ENCODE results near the gene KRT9. TPM values are rescaled to one million over a fixed set of nuclear protein-coding genes. Genes with fewer than 3 reads are reported as not detected.
A peak's percentile ranks its signal among the peaks of the same experiment; 100 is the strongest.
"Not testable (repeated sequence)": the region's sequence is repeated elsewhere in the genome, so short reads cannot be mapped to it uniquely, and the experiment has no call there.

Gene KRT9
- total RNA-seq: not detected

- no peak for DNase-seq (ENCODE audit: low spot score)
- Histone ChIP-seq H3K27me3 (replicated peaks; ENCODE audit: insufficient read depth) (no peaks in the 10 kb centered on the region), H3K4me3 (no peak within 1 kb of the TSS), H3K9me3 (no peaks in the 10 kb centered on the region), H3K36me3 (no peaks in the 10 kb centered on the region), H3K4me1 (replicated peaks) (no peaks in the 10 kb centered on the region), H3K27ac (no peak within 1 kb of the TSS)
- TF ChIP-seq CTCF (IDR thresholded peaks at IDR 0.05) (no peak), POLR2A (IDR thresholded peaks at IDR 0.05) (no peak), POLR2AphosphoS5 (IDR thresholded peaks at IDR 0.05) (no peak)
- intact Hi-C loops (cut with DNase I): no loop called here
- WGBS: 63% methylated on average over 24 of the region's 24 CpGs
These were observed at the start of gene KRT9 for GRCh38 chr17:41571561-41572434. Gene KRT9 (minus strand): TSS chr17:41572059. CDS start chr17:41571992, 67 bp downstream.

GRCh38 chr17:41621435-41621817, 49.6 kb upstream of the KRT9 start:
- H3K4me1 ChIP-seq (replicated peaks); H3K9me3 ChIP-seq; H3K27ac ChIP-seq; H3K36me3 ChIP-seq; H3K27me3 ChIP-seq (replicated peaks; ENCODE audit: insufficient read depth); H3K4me3 ChIP-seq; intact Hi-C loops (cut with DNase I); DNase-seq (ENCODE audit: low spot score): not testable (repeated sequence)
- WGBS: 92% methylated on average over 11 of the region's 11 CpGs

- Histone ChIP-seq H3K9me3 (no peaks in the 10 kb centered on the region), H3K36me3 (no peaks in the 10 kb centered on the region), H3K4me1 (replicated peaks) (no peaks in the 10 kb centered on the region), H3K27ac (no peak overlapping the region), H3K27me3 (replicated peaks; ENCODE audit: insufficient read depth) (no peaks in the 10 kb centered on the region), H3K4me3 (no peak overlapping the region)
- peak; percentile 59 for TF ChIP-seq POLR2AphosphoS5 (IDR thresholded peaks at IDR 0.05)
- TF ChIP-seq CTCF (IDR thresholded peaks at IDR 0.05): no peak
- intact Hi-C loops (cut with DNase I): no loop called here
- no peak for DNase-seq (ENCODE audit: low spot score)
- WGBS: 75% methylated on average over 21 of the region's 21 CpGs
These were observed 49.0 kb upstream of the KRT9 start for GRCh38 chr17:41620583-41621434.

- H3K9me3 ChIP-seq; H3K36me3 ChIP-seq; H3K4me3 ChIP-seq; H3K27me3 ChIP-seq (replicated peaks; ENCODE audit: insufficient read depth); H3K27ac ChIP-seq; H3K4me1 ChIP-seq (replicated peaks); intact Hi-C loops (cut with DNase I); DNase-seq (ENCODE audit: low spot score): not testable (repeated sequence)
- 86% methylated on average over 6 of the region's 6 CpGs for WGBS
- peak; percentile 3 for TF ChIP-seq POLR2AphosphoS5 (IDR thresholded peaks at IDR 0.05)
These were observed 48.2 kb upstream of the KRT9 start for GRCh38 chr17:41619927-41620582.

- WGBS: 85% methylated on average over 19 of the region's 20 CpGs
- no peak for DNase-seq (ENCODE audit: low spot score)
- Histone ChIP-seq H3K36me3 (no peaks in the 10 kb centered on the region), H3K9me3 (no peaks in the 10 kb centered on the region), H3K4me1 (replicated peaks) (no peaks in the 10 kb centered on the region), H3K27ac (peak overlapping the region in 1 of 2 donors; percentile 23), H3K4me3 (no peak overlapping the region), H3K27me3 (replicated peaks; ENCODE audit: insufficient read depth) (no peaks in the 10 kb centered on the region)
- intact Hi-C loops (cut with DNase I): no loop called here
- peak; percentile 36 for TF ChIP-seq POLR2AphosphoS5 (IDR thresholded peaks at IDR 0.05)
- no peak for TF ChIP-seq CTCF (IDR thresholded peaks at IDR 0.05)
These were observed 47.4 kb upstream of the KRT9 start for GRCh38 chr17:41619036-41619926.

All from prostate gland (tissue), 2 donors.